Effector memory CD4-positive, alpha-beta T cell (primary cell): ENCODE data around the gene BACE1.
"Not testable (repeated sequence)": the region's sequence is repeated elsewhere in the genome, so short reads cannot be mapped to it uniquely, and the experiment has no call there.

Experiments used
- DNase-seq, 3 donors: peaks; one replicate each; pipeline ENCODE4 v3.0.0-alpha.2; 2020
- H3K27ac ChIP-seq: 2 replicates; pipeline ENCODE4 v1.7.0; 2013; ENCODE audit warnings: mild to moderate bottlenecking, low read length, moderate library complexity; ENCODE audit not compliant: insufficient read depth, poor library complexity, severe bottlenecking
- H3K27me3 ChIP-seq: replicated peaks from 2 replicates; pipeline ENCODE4 v1.7.0; 2013; ENCODE audit warnings: mild to moderate bottlenecking, low read length; ENCODE audit not compliant: insufficient read depth, control insufficient read depth, poor library complexity, severe bottlenecking
- H3K36me3 ChIP-seq: 2 replicates; pipeline ENCODE4 v1.7.0; 2013; ENCODE audit warnings: mild to moderate bottlenecking, low read length, moderate library complexity; ENCODE audit not compliant: control insufficient read depth, insufficient read depth
- H3K4me1 ChIP-seq: 2 replicates; pipeline ENCODE4 v1.7.0; 2013; ENCODE audit warnings: low read length, mild to moderate bottlenecking; ENCODE audit not compliant: control insufficient read depth, insufficient read depth, poor library complexity, severe bottlenecking
- H3K4me3 ChIP-seq: 2 replicates; pipeline ENCODE4 v1.7.0; 2013; ENCODE audit warnings: low read length, low read depth, mild to moderate bottlenecking; ENCODE audit not compliant: insufficient read depth, poor library complexity, severe bottlenecking
- H3K9me3 ChIP-seq: 2 replicates; pipeline ENCODE4 v1.7.0; 2013; ENCODE audit warnings: mild to moderate bottlenecking, low read length, moderate library complexity; ENCODE audit not compliant: control insufficient read depth

Gene BACE1

GRCh38 chr11:117328375-117329010 lies 12.4 kb upstream of the BACE1 start:
- peak overlapping the region; percentile 73 for H3K4me3 ChIP-seq
- peaks cover 9% of the 10 kb centered on the region for H3K4me1 ChIP-seq
- no peaks in the 10 kb centered on the region for H3K9me3 ChIP-seq
- H3K36me3 ChIP-seq: no peaks in the 10 kb centered on the region
- no peak for DNase-seq
- H3K27me3 ChIP-seq: no peaks in the 10 kb centered on the region
- peak overlapping the region; percentile 86 for H3K27ac ChIP-seq

GRCh38 chr11:117327567-117328374 lies 11.7 kb upstream of the BACE1 start, which contains the start of gene CEP164:
Gene CEP164, plus strand, starts transcription at chr11:117327854. Its CDS starts 10,733 bp downstream, at chr11:117338587.
- Histone ChIP-seq H3K4me3 (peak within 1 kb of the TSS; percentile 73), H3K4me1 (peaks cover 9% of the 10 kb centered on the region), H3K27me3 (no peaks in the 10 kb centered on the region), H3K27ac (peak within 1 kb of the TSS; percentile 86), H3K9me3 (no peaks in the 10 kb centered on the region), H3K36me3 (no peaks in the 10 kb centered on the region)
- DNase-seq: peak; percentile 84 to 93 (median 92)

GRCh38 chr11:117327255-117327566 lies 11.2 kb upstream of the BACE1 start:
- not testable (repeated sequence) for H3K9me3 ChIP-seq, H3K36me3 ChIP-seq, H3K4me1 ChIP-seq, H3K27ac ChIP-seq, DNase-seq, H3K27me3 ChIP-seq, H3K4me3 ChIP-seq

- Histone ChIP-seq H3K9me3 (no peaks in the 10 kb centered on the region), H3K4me3 (no peak overlapping the region), H3K4me1 (peaks cover 9% of the 10 kb centered on the region), H3K27ac (no peak overlapping the region), H3K27me3 (peaks cover 9% of the 10 kb centered on the region), H3K36me3 (no peaks in the 10 kb centered on the region)
- no peak for DNase-seq
Observed at GRCh38 chr11:117319214-117319840, 3.3 kb upstream of the BACE1 start.

GRCh38 chr11:117318738-117319137 lies 2.7 kb upstream of the BACE1 start:
- Histone ChIP-seq H3K27me3 (peaks cover 9% of the 10 kb centered on the region), H3K9me3 (no peaks in the 10 kb centered on the region), H3K27ac (no peak overlapping the region), H3K4me3 (no peak overlapping the region), H3K36me3 (no peaks in the 10 kb centered on the region), H3K4me1 (peaks cover 9% of the 10 kb centered on the region)
- no peak for DNase-seq

- H3K27me3 ChIP-seq: peaks cover 9% of the 10 kb centered on the region
- DNase-seq: no peak
- H3K4me3 ChIP-seq: peak overlapping the region; percentile 71
- H3K27ac ChIP-seq: no peak overlapping the region
- H3K36me3 ChIP-seq: no peaks in the 10 kb centered on the region
- H3K4me1 ChIP-seq: peaks cover 9% of the 10 kb centered on the region
- H3K9me3 ChIP-seq: no peaks in the 10 kb centered on the region
Observed at GRCh38 chr11:117315285-117316196, 515 bp downstream of the BACE1 start.

- Histone ChIP-seq H3K4me3 (peak overlapping the region; percentile 71), H3K27ac (no peak overlapping the region)
- no peak for DNase-seq
Observed at GRCh38 chr11:117314840-117315239, 1.2 kb downstream of the BACE1 start.

GRCh38 chr11:117313828-117314768 lies 2.0 kb downstream of the BACE1 start:
- Histone ChIP-seq H3K4me1 (peaks cover 9% of the 10 kb centered on the region), H3K4me3 (no peak overlapping the region), H3K27me3 (peaks cover 9% of the 10 kb centered on the region), H3K9me3 (no peaks in the 10 kb centered on the region), H3K36me3 (no peaks in the 10 kb centered on the region), H3K27ac (no peak overlapping the region)
- no peak for DNase-seq

More at GRCh38 chr11:117314840-117315239, 1.2 kb downstream of the BACE1 start:
- peaks cover 9% of the 10 kb centered on the region for H3K4me1 ChIP-seq
- no peaks in the 10 kb centered on the region for H3K9me3 ChIP-seq
- H3K27me3 ChIP-seq: peaks cover 9% of the 10 kb centered on the region
- H3K36me3 ChIP-seq: no peaks in the 10 kb centered on the region

- no peak for DNase-seq
- Histone ChIP-seq H3K9me3 (no peaks in the 10 kb centered on the region), H3K27ac (no peak overlapping the region), H3K36me3 (no peaks in the 10 kb centered on the region), H3K4me1 (peaks cover 9% of the 10 kb centered on the region), H3K27me3 (peaks cover 9% of the 10 kb centered on the region), H3K4me3 (no peak overlapping the region)
Observed at GRCh38 chr11:117313091-117313490, 3.0 kb downstream of the BACE1 start.
